ENCODE data around the gene PAX8. TPM values are rescaled to one million over a fixed set of nuclear protein-coding genes. Genes with fewer than 3 reads are reported as not detected.

Gene PAX8
- total and polyA plus RNA-seq, 2 experiments from 2014 or later, result 0.21 to 0.32 TPM

GRCh38 chr2:113213061-113213930 is 65.4 kb downstream of the PAX8 start (continued):
- TF ChIP-seq ZNF462 (CRISPR knock-in tag; IDR thresholded peaks at IDR 0.05) (no peak), NANOG (IDR thresholded peaks at IDR 0.05; ENCODE audit: borderline replicate concordance) (no peak), ETS1 (IDR thresholded peaks at IDR 0.05) (no peak), CTCF (conservative IDR thresholded peaks at IDR 0.05; ENCODE audit: low read depth in 2 of 2) (no peak), REST (IDR thresholded peaks at IDR 0.05; ENCODE audit: unreplicated experiment) (no peak), STAT1 (IDR thresholded peaks at IDR 0.05; ENCODE audit: unreplicated experiment) (no peak)

Data from GM23338 (cell line).